Right kidney (tissue), 9 donors: Measurements from ENCODE around the gene ZDHHC12.
A peak's percentile ranks its signal among the peaks of the same experiment; 100 is the strongest.

Experiments used
- DNase-seq: peaks from one replicate; pipeline ENCODE4 v3.0.0-alpha.2; 2016
- long read RNA-seq, 8 donors: transcript quantifications; one replicate each; lab custom pipeline, GENCODE V29; 2026

Gene ZDHHC12
- long read RNA-seq, donor 1, transcript ZDHHC12-201 (5 exons, 1,129 nt) = major isoform, 23 of 23 reads
- long read RNA-seq, donor 1, partial matches to known transcripts = 0 of 23 reads
- long read RNA-seq, donor 1, other reads (novel, unspliced or antisense) = 0 of 23 reads
- long read RNA-seq, donor 2, transcript ZDHHC12-201 (5 exons, 1,129 nt) = major isoform, 22 of 22 reads
- long read RNA-seq, donor 2, partial matches to known transcripts = 0 of 22 reads
- long read RNA-seq, donor 2, other reads (novel, unspliced or antisense) = 0 of 22 reads
- long read RNA-seq, donor 3, transcript ZDHHC12-201 (5 exons, 1,129 nt) = major isoform, 8 of 9 reads
- long read RNA-seq, donor 3, partial matches to known transcripts = 0 of 9 reads
- long read RNA-seq, donor 3, other reads (novel, unspliced or antisense) = 0 of 9 reads
- long read RNA-seq, donor 4, transcript ZDHHC12-201 (5 exons, 1,129 nt) = major isoform, 14 of 14 reads
- long read RNA-seq, donor 4, partial matches to known transcripts = 0 of 14 reads
- long read RNA-seq, donor 4, other reads (novel, unspliced or antisense) = 0 of 14 reads
- long read RNA-seq, donor 5, transcript ZDHHC12-201 (5 exons, 1,129 nt) = major isoform, 13 of 13 reads
- long read RNA-seq, donor 5, partial matches to known transcripts = 0 of 13 reads
- long read RNA-seq, donor 5, other reads (novel, unspliced or antisense) = 0 of 13 reads
- long read RNA-seq, donor 6, transcript ZDHHC12-201 (5 exons, 1,129 nt) = major isoform, 13 of 13 reads
- long read RNA-seq, donor 6, partial matches to known transcripts = 0 of 13 reads
- long read RNA-seq, donor 6, other reads (novel, unspliced or antisense) = 0 of 13 reads
- long read RNA-seq, donor 7, transcript ZDHHC12-201 (5 exons, 1,129 nt) = major isoform, 31 of 31 reads
- long read RNA-seq, donor 7, partial matches to known transcripts = 0 of 31 reads
- long read RNA-seq, donor 7, other reads (novel, unspliced or antisense) = 0 of 31 reads
- long read RNA-seq, donor 8, transcript ZDHHC12-201 (5 exons, 1,129 nt) = major isoform, 18 of 18 reads
- long read RNA-seq, donor 8, partial matches to known transcripts = 0 of 18 reads
- long read RNA-seq, donor 8, other reads (novel, unspliced or antisense) = 0 of 18 reads

GRCh38 chr9:128723866-128724743 is at the start of gene ZDHHC12:
Gene ZDHHC12 (minus strand): TSS chr9:128724127. CDS start chr9:128724093, 34 bp downstream.
- peak; percentile 87 for DNase-seq

GRCh38 chr9:128773049-128773448 is 49.1 kb upstream of the ZDHHC12 start:
- DNase-seq = no peak

- DNase-seq = peak; percentile 96
Observed at GRCh38 chr9:128771745-128772519, 48.0 kb upstream of the ZDHHC12 start, which contains the start of gene ZER1. Gene ZER1 (minus strand): TSS chr9:128771927. CDS start chr9:128755565, 16,362 bp downstream.

- DNase-seq = peak; percentile 71
Observed at GRCh38 chr9:128771094-128771721, 47.3 kb upstream of the ZDHHC12 start.

- no peak for DNase-seq
Observed at GRCh38 chr9:128770286-128771030, 46.5 kb upstream of the ZDHHC12 start.

- DNase-seq = no peak
Observed at GRCh38 chr9:128768606-128769005, 44.7 kb upstream of the ZDHHC12 start.

- DNase-seq = no peak
Observed at GRCh38 chr9:128765499-128765898, 41.6 kb upstream of the ZDHHC12 start.

- DNase-seq = no peak
Observed at GRCh38 chr9:128764361-128764760, 40.4 kb upstream of the ZDHHC12 start.

- DNase-seq = no peak
Observed at GRCh38 chr9:128762671-128763449, 38.9 kb upstream of the ZDHHC12 start.

GRCh38 chr9:128757602-128758001 is 33.7 kb upstream of the ZDHHC12 start:
- DNase-seq = no peak

GRCh38 chr9:128753627-128754026 is 29.7 kb upstream of the ZDHHC12 start:
- no peak for DNase-seq

- no peak for DNase-seq
Observed at GRCh38 chr9:128750926-128751595, 27.1 kb upstream of the ZDHHC12 start.

- no peak for DNase-seq
Observed at GRCh38 chr9:128747241-128747640, 23.3 kb upstream of the ZDHHC12 start.

- DNase-seq = no peak
Observed at GRCh38 chr9:128743421-128743820, 19.5 kb upstream of the ZDHHC12 start.

- no peak for DNase-seq
Observed at GRCh38 chr9:128742401-128742800, 18.5 kb upstream of the ZDHHC12 start.

GRCh38 chr9:128735373-128735772 is 11.4 kb upstream of the ZDHHC12 start:
- no peak for DNase-seq

GRCh38 chr9:128733256-128733655 is 9.3 kb upstream of the ZDHHC12 start:
- DNase-seq = peak; percentile 62

GRCh38 chr9:128732576-128732975 is 8.6 kb upstream of the ZDHHC12 start:
- DNase-seq = no peak
